ENCODE measurements around the gene OR4D10.

GRCh38 chr11:59436169-59436568 is 36.9 kb upstream of the OR4D10 start, which contains the start of gene OR5A1:
- TF ChIP-seq CTCF (conservative IDR thresholded peaks at IDR 0.05; ENCODE audit: low read depth in 2 of 2) (no peak), JUNB (IDR thresholded peaks at IDR 0.05; ENCODE audit: unreplicated experiment) (no peak), ZNF114 (CRISPR knock-in tag; IDR thresholded peaks at IDR 0.05) (no peak), POLR2AphosphoS5 (IDR thresholded peaks at IDR 0.05; ENCODE audit: low read depth) (no peak), EZH2 (IDR thresholded peaks at IDR 0.05; ENCODE audit: low read depth, unreplicated experiment) (no peak)
